Activated T-helper 1 cell treated with anti-CD3 and anti-CD28 coated beads, Interleukin-12 subunit alpha, Interleukin-12 subunit beta, Interleukin-2, Interleukin-4 antibody, amounts not matched to agents 30 ng/mL and 10 ng/mL and 1 ng/mL, durations not matched to agents 14 hours and 24 hours and 36 hours (primary cell): ENCODE measurements around the gene MTRF1. TPM values are rescaled to one million over a fixed set of nuclear protein-coding genes. Genes with fewer than 3 reads are reported as not detected.

Experiments
- DNase-seq: peaks from one replicate; pipeline ENCODE4 v3.0.0; 2021; ENCODE audit warnings: low spot score
- H3K27ac Mint-ChIP-seq: one replicate; pipeline ENCODE4 v1.8.0; 2021; ENCODE audit warnings: mild to moderate bottlenecking, mixed read lengths
- H3K27me3 Mint-ChIP-seq: one replicate; pipeline ENCODE4 v1.8.0; 2022; ENCODE audit warnings: mild to moderate bottlenecking, moderate library complexity, mixed read lengths; ENCODE audit not compliant: insufficient read depth
- H3K36me3 Mint-ChIP-seq: one replicate; pipeline ENCODE4 v1.8.0; 2021; ENCODE audit warnings: low read depth, mixed read lengths
- H3K4me1 Mint-ChIP-seq: one replicate; pipeline ENCODE4 v1.8.0; 2021; ENCODE audit warnings: low read depth, mixed read lengths
- H3K4me3 Mint-ChIP-seq: one replicate; pipeline ENCODE4 v1.8.0; 2021; ENCODE audit warnings: mild to moderate bottlenecking, moderate library complexity, mixed read lengths
- H3K9me3 Mint-ChIP-seq: one replicate; pipeline ENCODE4 v1.8.0; 2021; ENCODE audit warnings: mixed read lengths
- intact Hi-C: fragments of 100-400 bp; cut with micrococcal nuclease; formaldehyde crosslinking; loops from one replicate; pipeline ENCODE4 v1.15.1; 2024
- total RNA-seq: library from RNA; stranded (reverse); gene quantifications from 2 replicates; pipeline ENCODE4 v1.2.3, GENCODE V29; 2022

The MTRF1 gene
- total RNA-seq, 1 donor from 2014 or later = 17.5 TPM

GRCh38 chr13:41268764-41269163 lies 5.4 kb upstream of the MTRF1 start:
- H3K36me3 Mint-ChIP-seq = no peaks in the 10 kb centered on the region
- intact Hi-C loops = no loop called here
- no peak overlapping the region for H3K27ac Mint-ChIP-seq
- H3K4me3 Mint-ChIP-seq = no peak overlapping the region
- peaks cover 11% of the 10 kb centered on the region for H3K4me1 Mint-ChIP-seq
- H3K27me3 Mint-ChIP-seq = no peaks in the 10 kb centered on the region
- DNase-seq = no peak
- H3K9me3 Mint-ChIP-seq = peaks cover 25% of the 10 kb centered on the region

DNA sequence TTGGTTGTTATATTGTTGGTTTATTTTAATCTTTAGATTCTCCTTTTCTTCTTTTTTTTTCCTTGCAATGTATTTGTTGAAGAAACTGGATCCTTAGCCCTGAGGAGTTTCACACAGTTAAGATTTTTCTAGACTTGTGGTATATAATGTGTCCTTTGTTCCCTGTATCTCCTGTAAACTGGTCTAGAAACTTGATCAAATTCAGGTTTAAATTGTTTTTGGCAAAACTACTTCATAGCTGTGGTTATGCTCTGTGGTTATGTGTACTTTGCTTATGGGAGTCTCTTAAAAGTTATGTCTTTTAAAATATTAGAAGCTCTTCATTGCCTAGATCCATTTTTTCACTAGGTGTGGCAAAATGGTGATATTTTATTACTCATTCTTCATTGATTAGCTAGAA lies 3.7 kb upstream of the MTRF1 start:
- intact Hi-C loops = no loop called here
- peaks cover 1% of the 10 kb centered on the region for H3K36me3 Mint-ChIP-seq
- H3K9me3 Mint-ChIP-seq = peaks cover 25% of the 10 kb centered on the region
- no peak for DNase-seq
- H3K4me3 Mint-ChIP-seq = no peak overlapping the region
- no peak overlapping the region for H3K27ac Mint-ChIP-seq
- no peaks in the 10 kb centered on the region for H3K27me3 Mint-ChIP-seq
- H3K4me1 Mint-ChIP-seq = peaks cover 14% of the 10 kb centered on the region

- H3K9me3 Mint-ChIP-seq = no peaks in the 10 kb centered on the region
- peaks cover 30% of the 10 kb centered on the region for H3K36me3 Mint-ChIP-seq
- H3K4me1 Mint-ChIP-seq = peaks cover 12% of the 10 kb centered on the region
- no peak overlapping the region for H3K27ac Mint-ChIP-seq
- intact Hi-C loops = no loop called here
- H3K4me3 Mint-ChIP-seq = no peak overlapping the region
- no peaks in the 10 kb centered on the region for H3K27me3 Mint-ChIP-seq
- no peak for DNase-seq
Observed at GRCh38 chr13:41259875-41260501, 3.4 kb downstream of the MTRF1 start.

GRCh38 chr13:41257535-41257934 lies 5.8 kb downstream of the MTRF1 start:
- Mint-ChIP-seq H3K4me1 (peaks cover 11% of the 10 kb centered on the region), H3K27ac (no peak overlapping the region), H3K27me3 (no peaks in the 10 kb centered on the region), H3K9me3 (no peaks in the 10 kb centered on the region), H3K4me3 (no peak overlapping the region), H3K36me3 (peaks cover 44% of the 10 kb centered on the region)
- DNase-seq = no peak
- intact Hi-C loops = no loop called here

DNA sequence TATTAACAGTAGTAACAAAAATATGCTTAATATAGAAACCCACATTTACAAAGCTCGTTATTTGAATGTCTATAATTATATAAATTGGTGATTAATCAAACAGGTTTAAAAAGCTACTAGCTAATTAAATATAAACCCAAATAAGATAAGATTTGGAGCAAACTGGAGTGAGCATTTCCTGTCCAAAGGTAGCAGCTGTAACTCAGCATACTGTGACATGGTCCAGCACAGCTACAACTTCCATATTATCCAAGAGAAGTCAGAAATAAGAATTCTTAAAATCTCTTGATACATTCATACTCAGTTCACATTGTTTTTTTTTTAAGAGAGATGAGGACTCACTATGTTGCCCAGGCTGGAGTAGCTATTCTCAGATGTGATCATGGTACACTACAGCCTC lies 8.5 kb downstream of the MTRF1 start:
- H3K27me3 Mint-ChIP-seq = no peaks in the 10 kb centered on the region
- no peaks in the 10 kb centered on the region for H3K9me3 Mint-ChIP-seq
- no peak overlapping the region for H3K4me3 Mint-ChIP-seq
- intact Hi-C loops = no loop called here
- no peak for DNase-seq
- no peak overlapping the region for H3K27ac Mint-ChIP-seq
- peaks cover 58% of the 10 kb centered on the region for H3K36me3 Mint-ChIP-seq
- peaks cover 11% of the 10 kb centered on the region for H3K4me1 Mint-ChIP-seq

GRCh38 chr13:41250993-41251392 lies 12.4 kb downstream of the MTRF1 start:
- no peak for DNase-seq
- no peak overlapping the region for H3K4me3 Mint-ChIP-seq
- no peaks in the 10 kb centered on the region for H3K9me3 Mint-ChIP-seq
- intact Hi-C loops = no loop called here
- H3K36me3 Mint-ChIP-seq = peaks cover 36% of the 10 kb centered on the region
- peaks cover 5% of the 10 kb centered on the region for H3K4me1 Mint-ChIP-seq
- H3K27me3 Mint-ChIP-seq = no peaks in the 10 kb centered on the region
- H3K27ac Mint-ChIP-seq = no peak overlapping the region

DNA sequence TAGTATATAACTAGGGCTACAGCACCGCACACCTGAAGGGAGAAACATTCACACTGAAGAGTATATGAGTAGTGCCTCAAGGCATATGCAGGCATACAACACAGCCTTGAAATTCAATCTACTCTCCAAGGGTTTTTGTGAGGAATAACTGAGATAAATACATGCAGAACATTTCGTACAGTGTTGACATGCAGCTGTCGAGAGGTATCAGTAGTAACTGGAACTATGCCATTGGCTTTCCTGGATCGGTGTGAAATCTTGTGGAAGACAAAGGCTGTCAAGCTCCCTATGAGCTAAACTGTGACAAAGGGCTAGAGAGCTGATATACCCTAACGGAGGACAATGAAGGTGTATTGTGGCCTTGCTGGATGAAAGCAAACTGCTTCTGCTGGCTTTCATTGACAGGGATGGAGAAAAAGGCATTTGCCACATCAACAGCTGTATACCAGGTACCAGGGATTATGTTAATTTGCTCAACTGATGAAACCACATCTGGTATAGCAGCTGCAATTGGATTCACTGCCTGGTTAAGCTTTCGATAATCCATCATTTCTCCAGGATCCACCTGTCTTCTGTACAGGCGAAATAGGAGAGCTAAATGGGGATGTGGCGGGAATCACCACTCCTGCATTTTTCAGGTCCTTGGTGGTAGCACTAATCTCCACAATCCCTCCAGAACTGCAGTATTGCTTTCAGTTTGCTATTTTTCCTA lies 16.3 kb downstream of the MTRF1 start:
- H3K4me1 Mint-ChIP-seq = peaks cover 5% of the 10 kb centered on the region
- no peak for DNase-seq
- H3K4me3 Mint-ChIP-seq = no peak overlapping the region
- H3K27ac Mint-ChIP-seq = no peak overlapping the region
- intact Hi-C loops = no loop called here
- H3K9me3 Mint-ChIP-seq = no peaks in the 10 kb centered on the region
- H3K36me3 Mint-ChIP-seq = peaks cover 15% of the 10 kb centered on the region
- H3K27me3 Mint-ChIP-seq = no peaks in the 10 kb centered on the region

- Mint-ChIP-seq H3K4me3 (no peak overlapping the region), H3K27me3 (no peaks in the 10 kb centered on the region), H3K9me3 (no peaks in the 10 kb centered on the region), H3K4me1 (no peaks in the 10 kb centered on the region), H3K36me3 (peaks cover 6% of the 10 kb centered on the region), H3K27ac (no peak overlapping the region)
- DNase-seq = no peak
- intact Hi-C loops = no loop called here
Observed at GRCh38 chr13:41244556-41244955, 18.8 kb downstream of the MTRF1 start.

- no peaks in the 10 kb centered on the region for H3K9me3 Mint-ChIP-seq
- intact Hi-C loops = no loop called here
Observed at GRCh38 chr13:41241626-41242025, 21.8 kb downstream of the MTRF1 start.

DNA sequence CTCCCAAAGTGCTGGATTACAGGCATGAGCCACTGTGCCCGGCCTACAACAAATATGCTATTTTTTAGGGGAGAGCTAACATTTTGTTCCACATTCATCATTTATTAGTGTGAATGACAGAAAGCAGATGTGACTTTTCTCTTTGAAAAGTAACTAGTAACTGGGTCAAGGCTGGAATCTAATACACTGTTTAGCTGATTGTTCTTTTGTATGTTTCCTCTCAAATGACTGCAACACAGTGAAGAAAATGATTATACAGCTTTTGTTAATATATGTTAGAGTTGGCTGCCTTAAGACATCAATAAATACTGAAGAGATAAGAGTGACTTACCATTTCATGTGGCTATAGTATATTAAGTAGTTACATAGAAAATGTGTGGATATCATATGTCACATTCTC lies 27.0 kb downstream of the MTRF1 start:
- Mint-ChIP-seq H3K27me3 (no peaks in the 10 kb centered on the region), H3K27ac (no peak overlapping the region), H3K4me3 (no peak overlapping the region), H3K4me1 (no peaks in the 10 kb centered on the region), H3K36me3 (peaks cover 23% of the 10 kb centered on the region), H3K9me3 (no peaks in the 10 kb centered on the region)
- no peak for DNase-seq
- intact Hi-C loops = no loop called here

More at GRCh38 chr13:41241626-41242025, 21.8 kb downstream of the MTRF1 start:
- Mint-ChIP-seq H3K27ac (no peak overlapping the region), H3K27me3 (no peaks in the 10 kb centered on the region), H3K4me3 (no peak overlapping the region), H3K36me3 (peaks cover 13% of the 10 kb centered on the region), H3K4me1 (no peaks in the 10 kb centered on the region)
- DNase-seq = no peak

DNA sequence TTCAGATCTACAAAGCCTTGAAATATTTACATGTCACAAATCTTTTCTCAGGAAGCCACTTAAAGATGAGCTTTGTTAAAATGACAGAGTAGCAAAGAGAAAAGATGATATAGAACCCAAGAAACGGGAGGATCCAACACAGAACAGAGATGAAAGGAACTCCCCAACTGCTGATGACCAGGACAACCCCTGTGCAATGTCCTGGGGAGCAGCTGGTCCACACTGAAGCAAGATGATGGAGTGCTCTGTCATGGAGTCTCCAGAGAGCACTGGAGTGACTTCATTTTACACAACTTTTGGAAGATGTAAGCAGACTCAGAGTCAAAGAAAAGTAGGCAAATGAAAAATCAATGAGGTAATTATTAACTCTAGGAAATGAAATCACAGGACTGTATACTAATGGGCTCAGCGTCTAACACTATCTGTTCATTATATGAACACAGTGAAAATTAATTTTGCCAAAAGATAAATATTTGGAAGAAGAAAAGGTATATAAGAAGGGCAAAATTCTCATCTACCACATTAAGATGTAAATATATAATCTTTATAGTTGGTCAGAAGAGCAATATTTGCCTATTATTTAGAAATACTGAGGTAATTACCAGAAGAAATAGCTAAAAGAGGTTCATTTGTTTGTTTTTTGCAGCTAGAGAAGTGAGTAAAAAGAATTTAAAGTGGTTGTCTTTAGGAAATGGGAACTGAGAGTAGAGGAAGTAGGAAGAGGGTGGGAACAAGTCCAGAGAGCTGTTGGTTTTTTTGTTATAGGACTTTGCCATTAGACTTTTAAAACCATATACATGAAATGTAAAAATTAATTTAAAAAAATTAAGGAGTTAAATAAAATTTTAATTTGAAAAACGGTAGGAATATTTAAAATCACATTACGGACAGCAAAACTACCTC lies 30.5 kb downstream of the MTRF1 start:
- Mint-ChIP-seq H3K27me3 (no peaks in the 10 kb centered on the region), H3K9me3 (no peaks in the 10 kb centered on the region), H3K4me1 (no peaks in the 10 kb centered on the region), H3K4me3 (no peak overlapping the region), H3K36me3 (peaks cover 26% of the 10 kb centered on the region), H3K27ac (no peak overlapping the region)
- no peak for DNase-seq
- intact Hi-C loops = no loop called here

- Mint-ChIP-seq H3K27me3 (no peaks in the 10 kb centered on the region), H3K27ac (no peak overlapping the region), H3K4me1 (no peaks in the 10 kb centered on the region), H3K9me3 (no peaks in the 10 kb centered on the region), H3K36me3 (peaks cover 26% of the 10 kb centered on the region), H3K4me3 (no peak overlapping the region)
- intact Hi-C loops = no loop called here
- DNase-seq = no peak
Observed at GRCh38 chr13:41231786-41232185, 31.6 kb downstream of the MTRF1 start.
